HG03139 (cell line): ENCODE results near the gene PPP2R2B.

Experiments
- ATAC-seq: cut with Tn5 transposase; IDR thresholded peaks from one replicate; pipeline ENCODE4 v1.9.1; 2021; ENCODE audit not compliant: unreplicated experiment

PPP2R2B gene

GRCh38 chr5:146888351-146888978 lies 9.9 kb upstream of the PPP2R2B start:
- no peak for ATAC-seq

GRCh38 chr5:146884066-146884626 lies 5.6 kb upstream of the PPP2R2B start:
- ATAC-seq = no peak

- ATAC-seq = no peak
Observed at GRCh38 chr5:146883511-146883910, 5.0 kb upstream of the PPP2R2B start.

GRCh38 chr5:146880966-146881365 lies 2.4 kb upstream of the PPP2R2B start:
- ATAC-seq = no peak

GRCh38 chr5:146877783-146878475 lies 628 bp downstream of the PPP2R2B start:
- no peak for ATAC-seq

GRCh38 chr5:146877178-146877681 lies 1.3 kb downstream of the PPP2R2B start:
- ATAC-seq = no peak

GRCh38 chr5:146873186-146873917 lies 5.2 kb downstream of the PPP2R2B start:
- ATAC-seq = no peak

GRCh38 chr5:146872188-146872587 lies 6.4 kb downstream of the PPP2R2B start:
- no peak for ATAC-seq

- no peak for ATAC-seq
Observed at GRCh38 chr5:146867996-146868708, 10.4 kb downstream of the PPP2R2B start.

- no peak for ATAC-seq
Observed at GRCh38 chr5:146866263-146866662, 12.3 kb downstream of the PPP2R2B start.

GRCh38 chr5:146862641-146863040 lies 15.9 kb downstream of the PPP2R2B start:
- no peak for ATAC-seq

GRCh38 chr5:146860213-146860893 lies 18.2 kb downstream of the PPP2R2B start:
- ATAC-seq = no peak

GRCh38 chr5:146852089-146852488 lies 26.5 kb downstream of the PPP2R2B start:
- ATAC-seq = no peak

GRCh38 chr5:146851133-146851532 lies 27.4 kb downstream of the PPP2R2B start:
- ATAC-seq = no peak

- ATAC-seq = no peak
Observed at GRCh38 chr5:146849694-146850303, 28.8 kb downstream of the PPP2R2B start.

GRCh38 chr5:146848133-146848532 lies 30.4 kb downstream of the PPP2R2B start:
- ATAC-seq = no peak

- no peak for ATAC-seq
Observed at GRCh38 chr5:146840016-146840415, 38.5 kb downstream of the PPP2R2B start.

- ATAC-seq = no peak
Observed at GRCh38 chr5:146836226-146836842, 42.2 kb downstream of the PPP2R2B start.

- ATAC-seq = no peak
Observed at GRCh38 chr5:146832985-146833732, 45.4 kb downstream of the PPP2R2B start.
